GM06990 (cell line): ENCODE results near the gene MAP1B.

ENCODE experiments used
- DNase-seq: peaks from one replicate; pipeline ENCODE4 v3.0.0-alpha.2; 2011; ENCODE audit not compliant: insufficient read length; ENCODE audit errors: extremely low read depth
- H3K27me3 ChIP-seq: replicated peaks from 2 replicates; pipeline ENCODE4 v1.6.0; 2011; ENCODE audit warnings: low read length; ENCODE audit not compliant: control insufficient read depth, insufficient read depth
- H3K36me3 ChIP-seq: 2 replicates; pipeline ENCODE4 v1.5.1; 2011; ENCODE audit warnings: low read length; ENCODE audit not compliant: control insufficient read depth, insufficient read depth
- H3K4me3 ChIP-seq: replicated peaks from 2 replicates; pipeline ENCODE4 v1.5.1; 2011; ENCODE audit warnings: low read depth, mild to moderate bottlenecking, control low read depth, low read length
- TF ChIP-seq, protein P1 (sequence below): IDR thresholded peaks from 2 replicates; pipeline ENCODE4 v1.5.1; 2011; ENCODE audit warnings: low read length, control low read depth, mild to moderate bottlenecking, inconsistent platforms; ENCODE audit not compliant: insufficient read depth, poor library complexity, severe bottlenecking

Gene MAP1B

DNA sequence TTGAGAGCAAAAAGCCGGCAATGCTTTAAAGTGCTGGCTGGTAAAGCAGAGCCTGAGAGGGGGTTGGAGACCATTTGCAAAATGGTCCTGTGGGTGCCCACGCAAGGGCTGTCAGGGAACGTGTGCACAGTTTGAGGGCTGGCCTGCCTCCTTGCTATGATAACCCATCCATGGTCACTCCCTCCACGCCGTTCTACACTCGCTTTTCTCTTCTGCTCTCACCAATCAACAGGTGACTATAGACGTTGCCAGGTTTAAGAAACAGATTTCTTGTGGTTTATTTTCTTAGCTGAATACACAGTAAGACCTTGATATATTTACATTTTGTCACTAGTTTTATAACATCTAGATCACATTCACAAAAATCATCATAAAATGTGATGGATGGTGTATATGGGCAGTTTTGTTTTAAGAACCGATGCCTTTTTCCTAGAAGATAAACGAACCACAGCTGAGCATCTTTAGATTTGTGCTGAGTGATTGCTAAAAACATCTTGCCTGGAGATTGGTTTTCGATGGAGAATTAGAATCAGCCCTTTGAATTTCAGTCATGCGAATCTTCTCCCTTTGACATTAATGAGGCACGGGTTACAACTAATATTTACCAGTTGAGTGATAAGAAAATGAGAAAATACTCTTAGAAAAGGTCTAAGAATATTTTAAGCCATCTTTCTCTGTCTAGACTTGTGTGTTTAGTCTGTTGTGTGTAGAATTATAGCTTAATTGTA is 13.9 kb downstream of the MAP1B start:
- H3K4me3 ChIP-seq: no peak overlapping the region
- no peaks in the 10 kb centered on the region for H3K36me3 ChIP-seq
- TF ChIP-seq, protein P1, sequence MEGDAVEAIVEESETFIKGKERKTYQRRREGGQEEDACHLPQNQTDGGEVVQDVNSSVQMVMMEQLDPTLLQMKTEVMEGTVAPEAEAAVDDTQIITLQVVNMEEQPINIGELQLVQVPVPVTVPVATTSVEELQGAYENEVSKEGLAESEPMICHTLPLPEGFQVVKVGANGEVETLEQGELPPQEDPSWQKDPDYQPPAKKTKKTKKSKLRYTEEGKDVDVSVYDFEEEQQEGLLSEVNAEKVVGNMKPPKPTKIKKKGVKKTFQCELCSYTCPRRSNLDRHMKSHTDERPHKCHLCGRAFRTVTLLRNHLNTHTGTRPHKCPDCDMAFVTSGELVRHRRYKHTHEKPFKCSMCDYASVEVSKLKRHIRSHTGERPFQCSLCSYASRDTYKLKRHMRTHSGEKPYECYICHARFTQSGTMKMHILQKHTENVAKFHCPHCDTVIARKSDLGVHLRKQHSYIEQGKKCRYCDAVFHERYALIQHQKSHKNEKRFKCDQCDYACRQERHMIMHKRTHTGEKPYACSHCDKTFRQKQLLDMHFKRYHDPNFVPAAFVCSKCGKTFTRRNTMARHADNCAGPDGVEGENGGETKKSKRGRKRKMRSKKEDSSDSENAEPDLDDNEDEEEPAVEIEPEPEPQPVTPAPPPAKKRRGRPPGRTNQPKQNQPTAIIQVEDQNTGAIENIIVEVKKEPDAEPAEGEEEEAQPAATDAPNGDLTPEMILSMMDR: no peak
- peaks cover 3% of the 10 kb centered on the region; the same call in 1 of the 2 replicates for H3K27me3 ChIP-seq
- DNase-seq: no peak

DNA sequence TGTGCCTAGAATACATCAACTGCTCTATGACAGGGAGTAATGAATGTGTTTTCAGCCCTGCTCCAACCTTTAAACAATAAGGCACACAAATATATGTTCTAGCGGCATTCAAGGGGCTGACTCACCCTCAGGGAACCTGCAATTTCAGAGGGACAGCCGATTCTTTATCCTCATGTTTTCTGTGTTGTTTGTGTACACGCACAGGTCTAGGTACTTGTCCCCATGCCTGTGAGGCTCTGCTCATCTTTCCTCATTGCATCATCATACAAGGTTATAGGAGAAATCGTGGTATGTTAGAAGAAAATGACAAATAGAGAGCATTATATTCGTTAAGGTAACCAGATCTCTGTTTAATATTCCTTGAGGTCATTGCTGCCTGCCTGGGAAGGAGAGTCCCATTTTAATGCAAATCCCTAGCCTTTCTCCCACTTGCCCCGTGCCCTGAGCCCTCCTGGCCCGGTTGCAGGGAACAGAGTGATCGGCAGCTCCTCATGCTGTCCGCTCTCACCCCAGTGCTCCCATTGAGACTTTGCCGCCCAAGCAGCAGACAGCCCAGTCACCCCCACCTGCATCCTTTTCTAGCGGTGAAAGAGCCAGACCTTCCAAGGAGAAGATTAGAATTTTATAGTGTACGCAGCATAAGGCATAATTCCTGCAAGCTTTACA is 14.6 kb downstream of the MAP1B start:
- no peak for DNase-seq
- no peak overlapping the region for H3K4me3 ChIP-seq

DNA sequence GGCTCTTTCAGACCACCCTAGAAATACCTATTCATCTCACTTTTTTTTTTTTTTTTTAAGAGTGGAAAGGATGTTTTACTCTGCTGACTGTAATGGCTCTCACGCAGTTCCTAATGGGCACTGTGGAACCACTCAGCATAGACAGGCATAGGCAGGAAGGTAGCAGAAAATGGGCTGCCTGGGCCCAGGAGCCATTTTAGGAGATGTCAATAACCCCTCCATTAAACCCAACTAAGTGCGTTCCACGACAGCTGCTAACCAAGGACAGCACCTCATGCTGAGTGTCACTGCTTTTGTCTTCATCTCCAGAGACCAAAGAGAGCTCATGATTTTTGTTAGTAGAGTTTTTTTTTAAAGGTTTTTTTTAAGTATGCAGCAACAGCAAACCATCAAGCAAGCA is 15.3 kb downstream of the MAP1B start:
- DNase-seq: no peak
- no peaks in the 10 kb centered on the region for H3K36me3 ChIP-seq

More for the DNA sequence above, 14.6 kb downstream of the MAP1B start:
- Histone ChIP-seq H3K27me3 (peaks cover 3% of the 10 kb centered on the region; the same call in 1 of the 2 replicates), H3K36me3 (no peaks in the 10 kb centered on the region)
- TF ChIP-seq, protein P1: no peak

DNA sequence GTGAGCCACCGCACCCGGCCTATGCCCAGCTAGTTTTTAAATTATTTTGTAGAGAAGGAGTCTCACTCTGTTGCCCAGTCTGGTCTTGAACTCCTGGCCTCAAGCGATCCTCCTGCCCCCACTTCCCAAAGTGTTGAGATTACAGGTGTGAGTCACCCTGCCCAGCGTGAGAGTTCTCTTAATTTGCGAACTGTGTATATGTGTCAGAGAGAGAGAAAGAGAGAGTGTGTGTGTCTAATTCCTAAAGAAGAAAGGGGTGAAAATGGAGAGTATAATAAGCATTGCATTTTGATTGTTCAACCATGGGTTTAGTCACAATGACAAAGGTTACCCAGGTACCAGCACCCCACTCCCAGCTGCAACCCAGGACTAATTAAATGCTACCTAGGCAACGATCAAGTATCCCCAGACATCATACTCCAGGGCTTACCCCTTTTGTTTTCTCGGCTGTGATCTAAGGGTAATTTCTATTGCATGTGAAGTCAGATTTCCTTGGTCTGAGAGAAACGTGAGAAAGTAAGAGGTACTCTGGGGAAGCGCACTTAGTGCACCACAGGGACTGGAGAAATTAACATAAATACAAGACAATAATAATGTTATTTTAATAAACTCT is 16.6 kb downstream of the MAP1B start:
- H3K4me3 ChIP-seq: no peak overlapping the region
- H3K27me3 ChIP-seq: peaks cover 3% of the 10 kb centered on the region; the same call in 1 of the 2 replicates
- DNase-seq: no peak
- H3K36me3 ChIP-seq: no peaks in the 10 kb centered on the region
- TF ChIP-seq, protein P1: no peak

More for the DNA sequence above, 15.3 kb downstream of the MAP1B start:
- H3K27me3 ChIP-seq: peaks cover 3% of the 10 kb centered on the region; the same call in 1 of the 2 replicates
- no peak overlapping the region for H3K4me3 ChIP-seq
- TF ChIP-seq, protein P1: no peak

DNA sequence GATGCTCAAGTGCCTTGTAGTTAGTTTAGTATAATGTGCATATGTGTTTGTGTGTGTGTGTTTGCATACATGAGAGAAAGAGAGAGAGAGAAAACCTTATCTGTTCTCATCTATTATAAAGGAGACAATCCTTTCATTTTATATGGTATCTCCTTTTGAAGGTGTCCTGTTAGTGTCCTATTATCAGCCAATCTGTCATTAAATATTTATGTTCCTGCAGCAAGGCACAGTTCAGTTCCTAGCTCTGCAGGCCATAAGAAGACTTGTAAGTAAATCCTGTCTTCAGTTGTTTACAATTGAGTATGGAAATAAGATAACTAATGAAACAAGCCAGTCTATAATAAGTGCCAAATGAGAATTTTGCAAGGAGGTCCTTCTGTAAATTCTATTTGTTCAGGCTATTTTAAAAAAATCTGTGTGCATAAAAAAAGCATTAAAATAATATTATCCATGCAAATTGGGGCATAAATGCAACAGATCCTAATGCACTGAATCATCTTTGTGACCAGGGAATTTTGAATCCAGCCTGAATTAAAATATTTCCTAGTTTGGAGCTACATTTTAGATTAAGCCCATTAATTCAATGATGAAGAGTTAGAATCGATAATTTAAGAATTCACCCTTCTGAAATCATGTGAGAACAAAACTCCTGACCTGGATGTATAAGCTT is 18.1 kb downstream of the MAP1B start:
- TF ChIP-seq, protein P1: no peak
- H3K27me3 ChIP-seq: peaks cover 3% of the 10 kb centered on the region; the same call in 1 of the 2 replicates
- H3K36me3 ChIP-seq: no peaks in the 10 kb centered on the region
- H3K4me3 ChIP-seq: no peak overlapping the region
- DNase-seq: no peak
